ENCODE results near the gene SPARCL1.
A peak's percentile ranks its signal among the peaks of the same experiment; 100 is the strongest.
"Not testable (repeated sequence)": the region's sequence is repeated elsewhere in the genome, so short reads cannot be mapped to it uniquely, and the experiment has no call there.

SPARCL1 gene

GRCh38 chr4:87529187-87529586, at the start of gene SPARCL1:
Gene SPARCL1, minus strand, starts transcription at chr4:87529376. Its CDS starts 29,802 bp downstream, at chr4:87499574.
- peak; percentile 8 for DNase-seq

- DNase-seq = no peak
These were observed 46.8 kb upstream of the SPARCL1 start for GRCh38 chr4:87575983-87576382.

- no peak for DNase-seq
These were observed 46.2 kb upstream of the SPARCL1 start for GRCh38 chr4:87575408-87575807.

- no peak for DNase-seq
These were observed 45.8 kb upstream of the SPARCL1 start for GRCh38 chr4:87574996-87575395.

- not testable (repeated sequence) for DNase-seq
These were observed 45.2 kb upstream of the SPARCL1 start for GRCh38 chr4:87574376-87574775.

GRCh38 chr4:87570290-87570805, 41.2 kb upstream of the SPARCL1 start:
- DNase-seq = no peak

- no peak for DNase-seq
These were observed 38.0 kb upstream of the SPARCL1 start for GRCh38 chr4:87567191-87567590.

GRCh38 chr4:87566276-87566675, 37.1 kb upstream of the SPARCL1 start:
- no peak for DNase-seq

- no peak for DNase-seq
These were observed 36.6 kb upstream of the SPARCL1 start for GRCh38 chr4:87565746-87566145.

- DNase-seq = no peak
These were observed 31.6 kb upstream of the SPARCL1 start for GRCh38 chr4:87560802-87561201.

- DNase-seq = peak; percentile 38
These were observed 30.1 kb upstream of the SPARCL1 start for GRCh38 chr4:87559090-87559837.

- DNase-seq = no peak
These were observed 28.2 kb upstream of the SPARCL1 start for GRCh38 chr4:87557348-87557747.

GRCh38 chr4:87555773-87556619, 26.8 kb upstream of the SPARCL1 start:
- no peak for DNase-seq

- no peak for DNase-seq
These were observed 24.0 kb upstream of the SPARCL1 start for GRCh38 chr4:87553182-87553581.

GRCh38 chr4:87551361-87551760, 22.2 kb upstream of the SPARCL1 start:
- DNase-seq = no peak

- no peak for DNase-seq
These were observed 18.0 kb upstream of the SPARCL1 start for GRCh38 chr4:87547016-87547708.

GRCh38 chr4:87545052-87545451, 15.9 kb upstream of the SPARCL1 start:
- DNase-seq = no peak

GRCh38 chr4:87543835-87544461, 14.8 kb upstream of the SPARCL1 start:
- DNase-seq = peak; percentile 13

GRCh38 chr4:87542734-87543312, 13.6 kb upstream of the SPARCL1 start:
- no peak for DNase-seq

- DNase-seq = no peak
These were observed 13.0 kb upstream of the SPARCL1 start for GRCh38 chr4:87541956-87542709.

- DNase-seq = no peak
These were observed 12.3 kb upstream of the SPARCL1 start for GRCh38 chr4:87541521-87541920.

Data from NCI-H2171 treated with DMSO at 0.1 percent for 48 hours (cell line).